ENCODE data around the gene CAMSAP1.

- TF ChIP-seq, protein P1, sequence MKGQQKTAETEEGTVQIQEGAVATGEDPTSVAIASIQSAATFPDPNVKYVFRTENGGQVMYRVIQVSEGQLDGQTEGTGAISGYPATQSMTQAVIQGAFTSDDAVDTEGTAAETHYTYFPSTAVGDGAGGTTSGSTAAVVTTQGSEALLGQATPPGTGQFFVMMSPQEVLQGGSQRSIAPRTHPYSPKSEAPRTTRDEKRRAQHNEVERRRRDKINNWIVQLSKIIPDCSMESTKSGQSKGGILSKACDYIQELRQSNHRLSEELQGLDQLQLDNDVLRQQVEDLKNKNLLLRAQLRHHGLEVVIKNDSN (IDR thresholded peaks at IDR 0.05) = no peak
- TF ChIP-seq ZBTB7A (IDR thresholded peaks at IDR 0.05; ENCODE audit: low read depth) (no peak), CEBPB (IDR thresholded peaks at IDR 0.05) (no peak), EP300 (IDR thresholded peaks at IDR 0.05; ENCODE audit: borderline replicate concordance) (no peak), RAD21 (IDR thresholded peaks at IDR 0.05; ENCODE audit: low read depth) (no peak), NFIC (IDR thresholded peaks at IDR 0.05) (no peak), TCF12 (IDR thresholded peaks at IDR 0.05; ENCODE audit: low read depth) (no peak), YY1 (IDR thresholded peaks at IDR 0.05; ENCODE audit: low read depth) (no peak), TAF1 (IDR thresholded peaks at IDR 0.05; ENCODE audit: low read depth) (no peak), CREB1 (IDR thresholded peaks at IDR 0.05; ENCODE audit: low read depth) (no peak), TEAD4 (IDR thresholded peaks at IDR 0.05) (no peak)
- TF ChIP-seq, protein P2, sequence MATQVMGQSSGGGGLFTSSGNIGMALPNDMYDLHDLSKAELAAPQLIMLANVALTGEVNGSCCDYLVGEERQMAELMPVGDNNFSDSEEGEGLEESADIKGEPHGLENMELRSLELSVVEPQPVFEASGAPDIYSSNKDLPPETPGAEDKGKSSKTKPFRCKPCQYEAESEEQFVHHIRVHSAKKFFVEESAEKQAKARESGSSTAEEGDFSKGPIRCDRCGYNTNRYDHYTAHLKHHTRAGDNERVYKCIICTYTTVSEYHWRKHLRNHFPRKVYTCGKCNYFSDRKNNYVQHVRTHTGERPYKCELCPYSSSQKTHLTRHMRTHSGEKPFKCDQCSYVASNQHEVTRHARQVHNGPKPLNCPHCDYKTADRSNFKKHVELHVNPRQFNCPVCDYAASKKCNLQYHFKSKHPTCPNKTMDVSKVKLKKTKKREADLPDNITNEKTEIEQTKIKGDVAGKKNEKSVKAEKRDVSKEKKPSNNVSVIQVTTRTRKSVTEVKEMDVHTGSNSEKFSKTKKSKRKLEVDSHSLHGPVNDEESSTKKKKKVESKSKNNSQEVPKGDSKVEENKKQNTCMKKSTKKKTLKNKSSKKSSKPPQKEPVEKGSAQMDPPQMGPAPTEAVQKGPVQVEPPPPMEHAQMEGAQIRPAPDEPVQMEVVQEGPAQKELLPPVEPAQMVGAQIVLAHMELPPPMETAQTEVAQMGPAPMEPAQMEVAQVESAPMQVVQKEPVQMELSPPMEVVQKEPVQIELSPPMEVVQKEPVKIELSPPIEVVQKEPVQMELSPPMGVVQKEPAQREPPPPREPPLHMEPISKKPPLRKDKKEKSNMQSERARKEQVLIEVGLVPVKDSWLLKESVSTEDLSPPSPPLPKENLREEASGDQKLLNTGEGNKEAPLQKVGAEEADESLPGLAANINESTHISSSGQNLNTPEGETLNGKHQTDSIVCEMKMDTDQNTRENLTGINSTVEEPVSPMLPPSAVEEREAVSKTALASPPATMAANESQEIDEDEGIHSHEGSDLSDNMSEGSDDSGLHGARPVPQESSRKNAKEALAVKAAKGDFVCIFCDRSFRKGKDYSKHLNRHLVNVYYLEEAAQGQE (IDR thresholded peaks at IDR 0.05; ENCODE audit: low read depth) = no peak
Observed at GRCh38 chr9:135893104-135893503, 14.2 kb downstream of the CAMSAP1 start.
